HepG2 (cell line): ENCODE results near the gene TSNAX. TPM values are rescaled to one million over a fixed set of nuclear protein-coding genes. Genes with fewer than 3 reads are reported as not detected.

Source experiments
- ATAC-seq: fragments of 200-7000 bp; cut with Tn5 transposase; 3 replicates; pipeline ENCODE4 v1.9.1; 2020; ENCODE audit warnings: mild to moderate bottlenecking, moderate library complexity
- BruUV-seq: library from RNA; stranded (reverse); fragments of 400-500 nt; replicated peaks from 2 replicates; lab custom pipeline; 2021; lab: Mats Ljungman, UMichigan
- CTCF ChIA-PET: fragments of 300-600 bp; formaldehyde crosslinking; extraction: SDS; loops from one replicate; lab custom pipeline; 2021; ENCODE audit warnings: low total read pairs, inconsistent platforms, low intra/inter-chr PET ratio; lab: Yijun Ruan, JAX
- POLR2A ChIA-PET: fragments of 350-600 bp; sonication (Branson Sonifier 250); formaldehyde crosslinking; loops from one replicate; lab custom pipeline; 2020; ENCODE audit warnings: antibody characterized with exemption, inconsistent platforms; lab: Yijun Ruan, JAX
- DNase-seq: peaks from one replicate; pipeline ENCODE4 v3.0.0-alpha.2; 2015; ENCODE audit warnings: low spot score
- FAIRE-seq: peaks from 3 replicates; lab custom pipeline; 2011; peaks lifted over from hg19 to GRCh38; lab: Jason Lieb, UNC
- H2AFZ ChIP-seq: one replicate; pipeline ENCODE4 v1.6.1; 2011; ENCODE audit warnings: low read length, inconsistent platforms
- H3K27ac ChIP-seq: fragments of 300-600 bp; 3 replicates; pipeline ENCODE4 v1.8.0; 2011; ENCODE audit warnings: mixed run types, mild to moderate bottlenecking, mixed read lengths, low read length, inconsistent platforms; ENCODE audit not compliant: insufficient read depth; ENCODE audit errors: extremely low read length
- H3K27me3 ChIP-seq, 2 experiments: fragments of 200-600 bp in 1 of 2; 2 replicates in 1 of 2; 3 replicates in 1 of 2; pipeline versions ENCODE4 v1.6.0 to v1.8.0; 2011; ENCODE audit warnings: low read length in 2 of 2, mild to moderate bottlenecking in 2 of 2, moderate library complexity in 2 of 2, inconsistent platforms in 1 of 2; ENCODE audit not compliant: insufficient read depth in 2 of 2, control insufficient read depth in 1 of 2
- H3K36me3 ChIP-seq, 2 experiments: fragments of 200-600 bp in 1 of 2; replicated peaks in 1 of 2; 2 replicates in 1 of 2; 3 replicates in 1 of 2; pipeline versions ENCODE4 v1.5.1 to v1.8.0; 2011; ENCODE audit warnings: low read length in 2 of 2, inconsistent platforms in 1 of 2; ENCODE audit not compliant: insufficient read depth in 2 of 2, control insufficient read depth in 1 of 2
- H3K4me1 ChIP-seq: 2 replicates; pipeline ENCODE4 v1.5.1; 2012; ENCODE audit warnings: low read length, inconsistent platforms; ENCODE audit not compliant: insufficient read depth
- H3K4me2 ChIP-seq: 2 replicates; pipeline ENCODE4 v1.6.0; 2011; ENCODE audit warnings: low read depth, low read length, inconsistent platforms
- H3K4me3 ChIP-seq, 3 experiments: fragments of 200-600 bp in 1 of 3; sonication (generic), shearing (Covaris generic) in 1 of 3; replicated peaks in 1 of 3; 2 replicates each; pipeline ENCODE4 v1.5.1; 2011 to 2016; ENCODE audit warnings: low read length in 3 of 3, inconsistent platforms in 2 of 3, low read depth in 2 of 3, mild to moderate bottlenecking in 2 of 3, control low read depth in 1 of 3, mixed read lengths in 1 of 3; ENCODE audit not compliant: insufficient read depth in 1 of 3
- H3K79me2 ChIP-seq: one replicate; pipeline ENCODE4 v1.6.1; 2011; ENCODE audit warnings: low read length, inconsistent platforms; ENCODE audit not compliant: insufficient read depth
- H3K9ac ChIP-seq: 2 replicates; pipeline ENCODE4 v1.6.0; 2011; ENCODE audit warnings: mild to moderate bottlenecking, low read depth, low read length, inconsistent platforms; ENCODE audit not compliant: insufficient read depth
- H3K9me3 ChIP-seq: 2 replicates; pipeline ENCODE4 v1.5.1; 2012; ENCODE audit warnings: mild to moderate bottlenecking, low read length
- H4K20me1 ChIP-seq: 2 replicates; pipeline ENCODE4 v1.6.0; 2011; ENCODE audit warnings: inconsistent platforms, mild to moderate bottlenecking, low read length, moderate library complexity; ENCODE audit not compliant: insufficient read depth
- ARID2 ChIP-seq: sonication (generic); formaldehyde crosslinking; IDR thresholded peaks from 2 replicates; pipeline ENCODE4 v1.8.1; 2022; ENCODE audit warnings: mild to moderate bottlenecking, missing genetic modification reagents, borderline replicate concordance
- FOXJ3 ChIP-seq: sonication (generic); formaldehyde crosslinking; IDR thresholded peaks from 2 replicates; pipeline ENCODE4 v1.4.0; 2020; ENCODE audit warnings: missing genetic modification reagents, mild to moderate bottlenecking, borderline replicate concordance
- ZNF549 ChIP-seq: sonication (generic); formaldehyde crosslinking; IDR thresholded peaks from 2 replicates; pipeline ENCODE4 v1.5.0; 2020; ENCODE audit warnings: missing genetic modification reagents
- ZNF629 ChIP-seq: sonication (generic); formaldehyde crosslinking; conservative IDR thresholded peaks from 2 replicates; pipeline ENCODE4 v1.5.0; 2020; ENCODE audit warnings: missing genetic modification reagents
- WGBS: methylation state at CpG from one replicate; pipeline ENCODE4 v1.1.6; 2017; ENCODE audit warnings: low lambda C conversion rate; 5-methylcytosine and 5-hydroxymethylcytosine counted together
- in situ Hi-C: cut with HindIII; loops from 2 replicates; pipeline ENCODE4 v1.10.0; 2017; ENCODE audit warnings: low pct_unique_long_range_greater_than_20kb; ENCODE audit not compliant: extremely low pct_ligation_motif_present
- intact Hi-C: fragments of 100-400 bp; cut with micrococcal nuclease; formaldehyde crosslinking; loops from one replicate; pipeline ENCODE4 v1.10.0; 2022; ENCODE audit not compliant: unreplicated experiment
- polyA plus RNA-seq, 8 experiments: library from polyadenylated mRNA; depleted of rRNA in 3 of 8; stranded (reverse) in 7 of 8; unstranded in 1 of 8; fragments of >200 nt; fragmentation: Illumina TruSeq in 4 of 8; extraction: Trizol in 4 of 8; gene quantifications; 2 replicates each; pipeline versions ENCODE4 v1.2.1 to v1.2.3, GENCODE V29; 2011 to 2016; ENCODE audit warnings: low read depth in 4 of 8, missing spikeins in 1 of 8, mixed read lengths in 1 of 8; ENCODE audit not compliant: insufficient read depth in 1 of 8
- total RNA-seq, 5 experiments: library from RNA; depleted of rRNA; stranded (reverse); fragments of >200 nt; fragmentation: Illumina TruSeq; extraction: Trizol; gene quantifications; 2 replicates each; pipeline ENCODE4 v1.2.3, GENCODE V29; 2016; ENCODE audit warnings: low read depth in 1 of 5
- TF ChIP-seq, protein P1 (sequence below): sonication (generic); formaldehyde crosslinking; IDR thresholded peaks from 2 replicates; pipeline ENCODE4 v1.5.0; 2020; ENCODE audit warnings: mild to moderate bottlenecking, missing genetic modification reagents
- TF ChIP-seq, protein P2 (sequence below): sonication (generic); formaldehyde crosslinking; IDR thresholded peaks from 2 replicates; pipeline ENCODE4 v1.8.0; 2022; ENCODE audit warnings: missing genetic modification reagents, mild to moderate bottlenecking, inconsistent platforms, borderline replicate concordance
- TF ChIP-seq, protein P3 (sequence below): sonication (generic); formaldehyde crosslinking; IDR thresholded peaks from 2 replicates; pipeline ENCODE4 v1.4.0; 2020; ENCODE audit warnings: missing genetic modification reagents
- TF ChIP-seq, protein P4 (sequence below): sonication (generic); formaldehyde crosslinking; IDR thresholded peaks from 2 replicates; pipeline ENCODE4 v1.5.1; 2020; ENCODE audit warnings: missing genetic modification reagents, mild to moderate bottlenecking, borderline replicate concordance

Gene TSNAX
- total and polyA plus RNA-seq, 2 of the 13 experiments (the other 11 are each of a cell fraction or from before 2014, with no cell fraction given) = 13.2 to 46.2 TPM

DNA sequence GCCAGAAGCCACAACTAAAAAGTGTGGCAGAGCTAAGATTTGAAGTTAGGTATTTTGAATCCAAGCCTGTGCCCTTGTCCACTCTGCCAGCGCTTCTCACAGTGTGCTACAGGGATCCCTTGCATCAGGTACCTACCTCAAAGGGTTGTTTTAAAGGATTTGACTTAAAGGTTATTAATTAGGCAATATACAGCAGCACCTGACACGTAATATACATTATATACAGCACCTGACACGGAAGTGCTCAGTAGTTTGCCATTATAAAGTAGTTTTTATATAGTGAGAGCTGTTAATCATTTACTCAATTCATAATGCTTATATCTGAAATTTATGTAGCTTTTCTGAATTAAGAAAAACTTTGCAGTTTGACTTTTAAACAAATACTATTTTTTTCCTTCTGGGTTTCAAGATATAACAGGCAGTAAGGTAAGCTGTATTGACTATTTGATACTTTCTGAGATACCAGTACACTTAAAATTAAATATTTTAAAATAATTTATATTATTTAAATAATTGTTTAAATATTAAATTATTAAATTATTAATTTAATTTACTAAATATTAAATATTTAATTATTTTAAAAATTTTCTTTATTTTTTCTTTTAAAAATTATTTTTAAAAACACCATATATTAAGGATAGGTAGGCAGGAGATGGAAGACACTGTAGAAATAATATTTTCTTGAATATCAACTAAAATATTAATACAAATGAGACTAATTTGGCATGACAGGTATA is 33.3 kb downstream of the TSNAX start (continued):
- TF ChIP-seq, protein P1, sequence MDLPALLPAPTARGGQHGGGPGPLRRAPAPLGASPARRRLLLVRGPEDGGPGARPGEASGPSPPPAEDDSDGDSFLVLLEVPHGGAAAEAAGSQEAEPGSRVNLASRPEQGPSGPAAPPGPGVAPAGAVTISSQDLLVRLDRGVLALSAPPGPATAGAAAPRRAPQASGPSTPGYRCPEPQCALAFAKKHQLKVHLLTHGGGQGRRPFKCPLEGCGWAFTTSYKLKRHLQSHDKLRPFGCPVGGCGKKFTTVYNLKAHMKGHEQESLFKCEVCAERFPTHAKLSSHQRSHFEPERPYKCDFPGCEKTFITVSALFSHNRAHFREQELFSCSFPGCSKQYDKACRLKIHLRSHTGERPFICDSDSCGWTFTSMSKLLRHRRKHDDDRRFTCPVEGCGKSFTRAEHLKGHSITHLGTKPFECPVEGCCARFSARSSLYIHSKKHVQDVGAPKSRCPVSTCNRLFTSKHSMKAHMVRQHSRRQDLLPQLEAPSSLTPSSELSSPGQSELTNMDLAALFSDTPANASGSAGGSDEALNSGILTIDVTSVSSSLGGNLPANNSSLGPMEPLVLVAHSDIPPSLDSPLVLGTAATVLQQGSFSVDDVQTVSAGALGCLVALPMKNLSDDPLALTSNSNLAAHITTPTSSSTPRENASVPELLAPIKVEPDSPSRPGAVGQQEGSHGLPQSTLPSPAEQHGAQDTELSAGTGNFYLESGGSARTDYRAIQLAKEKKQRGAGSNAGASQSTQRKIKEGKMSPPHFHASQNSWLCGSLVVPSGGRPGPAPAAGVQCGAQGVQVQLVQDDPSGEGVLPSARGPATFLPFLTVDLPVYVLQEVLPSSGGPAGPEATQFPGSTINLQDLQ (CRISPR knock-in tag) = no peak
- TF ChIP-seq, protein P2, sequence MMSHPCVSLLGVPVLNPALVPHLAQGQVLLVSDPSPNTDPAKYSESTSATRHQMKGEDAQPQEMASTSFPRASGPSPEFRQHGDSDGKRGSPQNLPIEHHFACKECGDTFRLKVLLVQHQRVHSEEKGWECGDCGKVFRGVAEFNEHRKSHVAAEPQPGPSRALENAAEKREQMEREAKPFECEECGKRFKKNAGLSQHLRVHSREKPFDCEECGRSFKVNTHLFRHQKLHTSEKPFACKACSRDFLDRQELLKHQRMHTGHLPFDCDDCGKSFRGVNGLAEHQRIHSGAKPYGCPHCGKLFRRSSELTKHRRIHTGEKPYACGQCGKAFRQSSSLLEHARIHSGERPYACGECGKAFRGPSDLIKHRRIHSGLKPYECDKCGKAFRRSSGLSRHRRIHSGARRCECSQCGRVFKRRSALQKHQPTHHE (CRISPR knock-in tag) = no peak
- TF ChIP-seq ARID2 (no peak), ZNF549 (no peak)
- TF ChIP-seq, protein P3, sequence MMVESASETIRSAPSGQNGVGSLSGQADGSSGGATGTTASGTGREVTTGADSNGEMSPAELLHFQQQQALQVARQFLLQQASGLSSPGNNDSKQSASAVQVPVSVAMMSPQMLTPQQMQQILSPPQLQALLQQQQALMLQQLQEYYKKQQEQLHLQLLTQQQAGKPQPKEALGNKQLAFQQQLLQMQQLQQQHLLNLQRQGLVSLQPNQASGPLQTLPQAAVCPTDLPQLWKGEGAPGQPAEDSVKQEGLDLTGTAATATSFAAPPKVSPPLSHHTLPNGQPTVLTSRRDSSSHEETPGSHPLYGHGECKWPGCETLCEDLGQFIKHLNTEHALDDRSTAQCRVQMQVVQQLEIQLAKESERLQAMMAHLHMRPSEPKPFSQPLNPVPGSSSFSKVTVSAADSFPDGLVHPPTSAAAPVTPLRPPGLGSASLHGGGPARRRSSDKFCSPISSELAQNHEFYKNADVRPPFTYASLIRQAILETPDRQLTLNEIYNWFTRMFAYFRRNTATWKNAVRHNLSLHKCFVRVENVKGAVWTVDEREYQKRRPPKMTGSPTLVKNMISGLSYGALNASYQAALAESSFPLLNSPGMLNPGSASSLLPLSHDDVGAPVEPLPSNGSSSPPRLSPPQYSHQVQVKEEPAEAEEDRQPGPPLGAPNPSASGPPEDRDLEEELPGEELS (CRISPR knock-in tag) = no peak
- TF ChIP-seq, all 625 proteins: peak for 0

DNA sequence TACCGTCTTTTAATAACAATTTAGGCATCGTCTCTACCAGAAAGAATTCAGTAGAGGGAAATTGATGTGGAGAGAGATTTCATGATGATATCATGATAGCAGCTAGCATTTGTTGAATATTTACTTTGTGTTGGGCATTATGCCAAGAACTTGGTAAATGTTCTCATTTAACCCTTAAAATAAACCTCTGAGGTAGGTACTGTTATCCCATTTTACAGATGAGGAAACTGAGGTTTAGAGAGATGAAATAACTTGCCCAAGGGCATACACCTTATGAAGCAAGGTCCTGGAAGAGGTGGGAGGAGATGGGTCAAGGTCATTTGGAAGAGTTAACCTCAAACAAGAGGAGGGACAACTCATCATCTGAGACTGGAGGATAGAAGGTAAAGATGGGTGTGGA is 34.8 kb downstream of the TSNAX start:
- no peak overlapping the region for H2AFZ ChIP-seq
- H3K4me3 ChIP-seq = no peak overlapping the region
- in situ Hi-C loops = no loop called here
- H4K20me1 ChIP-seq = no peaks in the 10 kb centered on the region
- no peak overlapping the region for H3K27ac ChIP-seq
- no peaks in the 10 kb centered on the region for H3K9me3 ChIP-seq
- CTCF ChIA-PET = no interaction called here
- WGBS = 99% methylated on average over 2 of the region's 2 CpGs
- intact Hi-C loops = no loop called here
- no peaks in the 10 kb centered on the region for H3K4me1 ChIP-seq
- H3K79me2 ChIP-seq = no peaks in the 10 kb centered on the region
- ATAC-seq = no peak
- no peaks in the 10 kb centered on the region for H3K27me3 ChIP-seq
- peaks cover 1 to 10% of the 10 kb centered on the region in 2 experiments for H3K36me3 ChIP-seq
- POLR2A ChIA-PET = no interaction called here
- no TSS peak for BruUV-seq
- no peak overlapping the region for H3K4me2 ChIP-seq
- no peak for TF ChIP-seq FOXJ3 (CRISPR knock-in tag)
- TF ChIP-seq ZNF629 (CRISPR knock-in tag) = peak; percentile 93
- TF ChIP-seq, protein P4, sequence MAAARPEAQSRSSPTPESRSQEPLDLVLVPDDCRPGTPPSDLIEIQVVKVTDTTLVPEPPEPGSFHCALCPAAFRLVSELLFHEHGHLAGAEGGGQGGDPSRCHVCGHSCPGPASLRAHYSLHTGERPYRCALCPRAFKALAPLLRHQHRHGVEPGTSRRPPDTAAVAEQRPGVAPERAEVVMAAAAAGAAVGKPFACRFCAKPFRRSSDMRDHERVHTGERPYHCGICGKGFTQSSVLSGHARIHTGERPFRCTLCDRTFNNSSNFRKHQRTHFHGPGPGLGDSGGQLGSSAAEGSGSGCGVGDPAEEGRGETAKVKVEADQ (CRISPR knock-in tag) = peak; percentile 99
- TF ChIP-seq, all 625 proteins: peak for 2
- DNase-seq (no peak), FAIRE-seq (no peak)
- H3K9ac ChIP-seq = no peak overlapping the region
